ENCODE data around the gene SBF2.
"Not testable (repeated sequence)": the region's sequence is repeated elsewhere in the genome, so short reads cannot be mapped to it uniquely, and the experiment has no call there.

Gene SBF2

DNA sequence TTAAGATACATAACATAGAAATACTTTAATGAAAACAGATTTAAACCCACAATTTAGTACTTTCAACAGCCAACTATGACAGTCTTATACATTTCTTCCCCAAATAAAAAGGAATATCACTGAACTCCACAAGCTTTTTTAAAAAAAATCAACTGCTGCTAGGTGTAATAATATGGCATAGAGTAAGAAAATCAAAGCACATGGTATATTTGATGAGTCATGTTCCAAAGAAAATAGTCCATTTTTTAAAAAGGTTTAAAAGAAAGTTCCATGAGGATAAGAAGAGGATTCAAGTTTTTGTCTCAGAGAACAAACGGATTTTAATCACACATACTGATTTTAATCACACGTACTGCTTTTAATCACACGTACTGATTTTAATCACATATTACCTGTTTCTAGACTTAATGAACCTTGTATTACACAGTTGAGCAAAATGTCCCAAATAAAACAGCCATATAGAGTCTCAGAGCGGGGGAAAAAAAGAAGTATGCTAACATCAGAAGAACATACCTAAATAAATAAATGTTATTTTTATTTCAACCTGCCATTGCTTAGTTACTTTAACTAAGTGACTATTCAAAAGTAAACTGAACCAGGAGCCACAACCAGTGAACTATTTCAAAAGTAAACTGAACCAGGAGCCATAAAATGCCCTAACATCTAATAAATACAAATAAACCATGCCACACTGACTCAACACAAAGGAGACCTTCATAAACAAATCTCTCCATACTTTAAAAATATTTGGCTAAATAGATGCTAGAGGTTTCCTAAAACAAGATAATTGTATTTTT, 198.4 kb downstream of the SBF2 start:
- H3K9ac ChIP-seq (ENCODE audit: low read depth, low read length): no peak overlapping the region
- H3K9me3 ChIP-seq (ENCODE audit: control insufficient read depth, insufficient read depth, low read length): peaks cover 10% of the 10 kb centered on the region
- no peaks in the 10 kb centered on the region; the same call in 1 of the 2 replicates for H3K36me3 ChIP-seq (ENCODE audit: insufficient read depth, low read length)
- peaks cover 4% of the 10 kb centered on the region; the same call in 1 of the 2 replicates for H3K4me1 ChIP-seq (ENCODE audit: insufficient read depth, low read length)

DNA sequence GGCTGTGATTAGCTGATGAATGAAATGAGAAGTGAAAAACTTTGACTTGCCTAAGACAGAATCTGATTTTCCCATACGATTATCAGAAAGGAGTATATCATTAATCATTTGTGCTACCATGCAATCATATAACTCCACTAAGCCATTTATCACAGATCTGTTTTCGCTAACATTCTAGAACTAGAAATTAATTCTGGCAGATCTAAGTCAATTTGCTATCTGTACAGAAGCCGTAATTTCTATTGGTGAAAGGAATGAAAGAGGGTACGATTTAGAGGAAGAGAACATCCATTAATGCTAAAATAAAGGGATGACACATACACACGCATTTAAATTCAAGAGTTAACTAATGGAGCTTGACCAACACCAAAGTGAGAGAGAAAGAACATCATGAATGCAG, 201.6 kb downstream of the SBF2 start:
- Histone ChIP-seq H3K4me1 (ENCODE audit: insufficient read depth, low read length) (peaks cover 4% of the 10 kb centered on the region; the same call in 1 of the 2 replicates), H3K9me3 (ENCODE audit: control insufficient read depth, insufficient read depth, low read length) (no peaks in the 10 kb centered on the region), H3K36me3 (ENCODE audit: insufficient read depth, low read length) (no peaks in the 10 kb centered on the region), H3K9ac (ENCODE audit: low read depth, low read length) (no peak overlapping the region)

DNA sequence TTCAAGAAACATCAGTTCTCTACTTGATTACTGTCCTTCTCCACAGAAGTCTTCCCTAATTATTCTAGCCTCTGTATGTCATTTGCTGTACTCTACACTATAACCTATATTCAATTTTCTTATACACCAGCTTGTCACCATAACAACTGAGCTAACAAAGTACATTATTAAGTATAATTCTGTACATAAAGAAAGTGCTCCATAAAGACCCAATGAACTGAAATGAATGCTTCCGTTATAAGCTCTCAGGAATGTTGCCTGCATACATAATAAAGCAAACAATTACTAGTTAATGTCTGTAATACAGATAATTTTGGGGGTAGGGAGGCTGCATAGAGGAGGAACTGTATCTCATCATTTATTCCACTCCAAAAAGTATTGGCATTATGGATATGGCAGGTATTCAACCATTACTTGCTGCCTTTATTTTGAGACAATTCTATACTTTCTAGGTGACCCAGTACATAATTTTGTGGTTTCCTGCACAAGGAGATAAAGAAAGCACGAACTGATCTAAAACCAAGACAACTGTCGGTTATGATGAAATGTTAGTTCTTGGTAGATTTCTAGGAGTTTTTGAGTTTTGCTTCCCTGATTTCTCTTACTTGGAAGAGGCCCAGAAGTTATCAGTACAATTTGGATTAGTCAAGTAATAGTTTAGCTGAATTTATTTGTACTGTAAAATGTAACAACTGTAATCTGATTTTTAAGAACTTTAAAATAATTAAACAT, 202.5 kb downstream of the SBF2 start:
- peaks cover 4% of the 10 kb centered on the region; the same call in 1 of the 2 replicates for H3K4me1 ChIP-seq (ENCODE audit: insufficient read depth, low read length)
- H3K36me3 ChIP-seq (ENCODE audit: insufficient read depth, low read length): no peaks in the 10 kb centered on the region
- no peaks in the 10 kb centered on the region for H3K9me3 ChIP-seq (ENCODE audit: control insufficient read depth, insufficient read depth, low read length)
- no peak overlapping the region for H3K9ac ChIP-seq (ENCODE audit: low read depth, low read length)

DNA sequence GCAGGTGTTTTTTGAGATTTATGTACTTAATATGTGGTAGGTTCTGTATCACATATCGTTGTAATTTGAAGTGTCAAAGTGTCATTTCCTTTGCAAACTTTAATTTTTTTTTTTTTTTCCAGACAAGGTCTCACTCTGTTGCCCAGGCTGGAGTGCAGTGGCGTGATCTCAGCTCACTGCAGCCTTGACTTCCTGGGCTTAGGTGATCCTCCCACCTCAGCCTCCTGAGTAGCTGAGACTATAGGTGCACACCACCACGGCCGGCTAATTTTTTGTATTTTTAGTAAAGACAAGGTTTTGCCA, 206.1 kb downstream of the SBF2 start:
- H3K9me3 ChIP-seq (ENCODE audit: control insufficient read depth, insufficient read depth, low read length); H3K9ac ChIP-seq (ENCODE audit: low read depth, low read length); H3K36me3 ChIP-seq (ENCODE audit: insufficient read depth, low read length); H3K4me1 ChIP-seq (ENCODE audit: insufficient read depth, low read length): not testable (repeated sequence)

DNA sequence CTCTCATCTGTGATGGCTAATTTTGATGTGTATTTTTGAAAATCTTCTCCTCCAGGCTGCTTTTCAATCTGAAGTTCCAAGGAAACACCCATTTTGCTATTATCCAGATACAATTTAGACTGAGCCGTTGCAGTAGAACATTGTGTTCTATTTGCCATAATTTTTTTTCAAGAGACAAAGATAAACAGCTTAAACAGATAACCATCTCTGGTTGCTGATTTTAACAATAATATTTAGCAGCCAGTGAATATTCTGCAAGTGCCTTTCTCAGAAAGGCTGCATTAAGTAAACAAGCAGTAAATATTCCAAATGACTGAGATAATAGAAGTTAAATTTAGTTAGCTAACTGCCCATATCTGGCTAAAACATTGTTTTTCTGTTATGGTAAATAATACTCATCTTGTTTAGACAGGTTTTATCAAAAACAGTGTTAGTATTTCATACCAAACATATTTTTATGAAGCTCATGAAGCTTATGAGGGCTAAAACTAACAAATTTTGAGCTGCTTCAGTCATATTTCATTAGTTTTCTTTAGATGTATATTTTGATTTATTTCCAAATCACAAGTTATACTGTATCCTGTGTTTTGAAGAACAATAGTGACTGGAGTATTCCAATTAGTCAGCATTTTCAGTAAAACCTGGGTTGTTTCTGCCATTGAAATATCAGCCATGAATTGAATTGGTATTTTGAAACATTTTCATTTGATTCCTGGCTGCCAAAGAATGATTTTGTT, 206.7 kb downstream of the SBF2 start:
- H3K36me3 ChIP-seq (ENCODE audit: insufficient read depth, low read length): no peaks in the 10 kb centered on the region
- H3K4me1 ChIP-seq (ENCODE audit: insufficient read depth, low read length): peaks cover 4% of the 10 kb centered on the region; the same call in 1 of the 2 replicates
- H3K9ac ChIP-seq (ENCODE audit: low read depth, low read length): no peak overlapping the region
- peaks cover 2% of the 10 kb centered on the region; the same call in 1 of the 2 replicates for H3K9me3 ChIP-seq (ENCODE audit: control insufficient read depth, insufficient read depth, low read length)

DNA sequence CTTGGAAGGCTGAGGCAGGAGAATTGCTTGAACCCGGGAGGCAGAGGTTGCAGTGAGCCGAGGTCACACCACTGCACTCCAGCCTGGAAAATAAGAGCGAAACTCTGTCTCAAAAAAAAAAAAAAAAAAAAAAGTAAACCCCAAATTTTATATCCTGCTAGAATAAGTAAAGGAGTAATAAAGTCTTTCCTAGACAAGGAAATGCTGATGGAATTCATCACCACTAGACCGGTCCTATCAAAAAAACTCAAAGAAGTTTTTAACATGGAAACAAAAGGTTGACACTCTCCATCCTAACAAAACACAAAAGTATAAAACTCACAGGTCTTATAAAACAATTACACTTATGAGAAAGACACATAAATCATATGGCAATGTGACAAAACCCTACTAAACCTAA, 213.9 kb downstream of the SBF2 start:
- no peak overlapping the region for H3K9ac ChIP-seq (ENCODE audit: low read depth, low read length)
- H3K4me1 ChIP-seq (ENCODE audit: insufficient read depth, low read length): peaks cover 4% of the 10 kb centered on the region; the same call in 1 of the 2 replicates
- H3K36me3 ChIP-seq (ENCODE audit: insufficient read depth, low read length): no peaks in the 10 kb centered on the region
- peaks cover 9% of the 10 kb centered on the region; the same call in 1 of the 2 replicates for H3K9me3 ChIP-seq (ENCODE audit: control insufficient read depth, insufficient read depth, low read length)

DNA sequence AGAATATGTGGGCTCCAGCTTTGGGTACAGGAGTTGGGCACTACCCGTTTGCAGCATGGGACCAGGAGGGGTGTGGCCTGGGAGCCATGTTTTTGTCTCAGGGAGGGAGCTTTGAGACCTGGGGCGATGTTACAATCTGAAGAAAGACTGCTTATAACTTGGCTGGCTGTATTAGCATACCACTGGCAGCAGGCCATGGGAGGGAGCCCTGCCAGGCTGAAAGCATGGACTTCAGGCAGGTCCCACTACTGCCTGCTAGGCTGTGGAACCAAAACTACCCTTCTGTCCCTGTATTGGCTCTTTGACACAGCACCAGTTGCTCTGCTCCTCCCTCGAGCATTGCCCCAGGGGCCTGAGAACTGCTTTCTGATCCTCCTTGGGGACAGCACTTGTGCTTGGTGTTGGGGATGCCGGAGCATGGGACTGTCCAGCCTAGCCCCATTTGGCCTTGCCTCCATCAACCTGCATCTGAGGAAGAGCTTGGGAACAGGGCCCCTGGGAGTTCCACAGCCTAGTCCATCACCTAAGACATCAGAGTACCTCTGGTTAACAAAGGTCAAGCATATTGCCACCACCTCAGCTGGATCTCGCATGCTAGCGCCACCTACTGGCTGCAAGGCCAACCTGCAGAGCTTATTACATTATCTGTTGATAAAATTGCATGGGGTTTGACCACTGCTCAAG, 217.4 kb downstream of the SBF2 start:
- no peaks in the 10 kb centered on the region for H3K36me3 ChIP-seq (ENCODE audit: insufficient read depth, low read length)
- H3K9ac ChIP-seq (ENCODE audit: low read depth, low read length): no peak overlapping the region
- H3K9me3 ChIP-seq (ENCODE audit: control insufficient read depth, insufficient read depth, low read length): peaks cover 8% of the 10 kb centered on the region; the same call in 1 of the 2 replicates
- H3K4me1 ChIP-seq (ENCODE audit: insufficient read depth, low read length): peaks cover 4% of the 10 kb centered on the region; the same call in 1 of the 2 replicates

DNA sequence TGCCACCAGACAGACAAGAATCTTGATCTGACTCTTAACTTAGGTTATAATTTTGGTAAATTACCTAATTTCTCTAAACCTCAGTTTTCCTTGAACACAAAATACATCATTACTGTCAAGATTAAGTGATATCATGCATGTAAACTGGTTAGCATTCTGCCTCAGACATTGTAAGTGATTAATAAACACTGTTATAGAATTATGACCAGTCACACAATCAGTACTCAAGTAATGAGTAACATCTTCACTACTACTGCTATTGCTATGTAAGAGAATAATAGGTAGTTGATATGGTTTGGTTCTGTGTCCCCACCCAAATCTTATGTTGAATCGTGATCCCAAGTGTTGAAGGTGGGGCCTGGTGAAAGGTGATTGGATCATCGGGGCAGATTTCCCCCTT, 218.9 kb downstream of the SBF2 start:
- Histone ChIP-seq H3K36me3 (ENCODE audit: insufficient read depth, low read length) (no peaks in the 10 kb centered on the region), H3K9ac (ENCODE audit: low read depth, low read length) (no peak overlapping the region), H3K9me3 (ENCODE audit: control insufficient read depth, insufficient read depth, low read length) (peaks cover 7% of the 10 kb centered on the region; the same call in 1 of the 2 replicates), H3K4me1 (ENCODE audit: insufficient read depth, low read length) (peaks cover 4% of the 10 kb centered on the region; the same call in 1 of the 2 replicates)

DNA sequence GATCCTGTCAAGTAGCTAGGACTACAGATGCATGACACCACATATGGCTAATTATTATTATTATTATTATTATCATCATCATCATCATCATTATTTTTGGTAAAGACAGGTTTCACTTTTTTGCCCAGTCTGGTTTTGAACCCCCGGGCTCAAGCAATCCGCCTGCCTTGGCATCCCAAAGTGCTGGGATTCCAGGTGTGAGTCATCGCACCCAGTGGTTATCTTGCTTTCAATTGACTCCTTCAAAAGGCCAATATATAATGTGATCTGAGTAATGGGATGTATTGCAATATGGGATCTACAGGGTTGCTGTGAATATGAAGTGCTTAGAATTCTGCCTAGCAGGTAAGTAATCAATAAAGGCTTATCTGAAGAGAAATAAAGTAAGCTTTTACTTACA, 221.2 kb downstream of the SBF2 start:
- H3K9ac ChIP-seq (ENCODE audit: low read depth, low read length): no peak overlapping the region
- H3K36me3 ChIP-seq (ENCODE audit: insufficient read depth, low read length): no peaks in the 10 kb centered on the region
- H3K4me1 ChIP-seq (ENCODE audit: insufficient read depth, low read length): peaks cover 10% of the 10 kb centered on the region; the same call in 1 of the 2 replicates
- no peaks in the 10 kb centered on the region for H3K9me3 ChIP-seq (ENCODE audit: control insufficient read depth, insufficient read depth, low read length)

DNA sequence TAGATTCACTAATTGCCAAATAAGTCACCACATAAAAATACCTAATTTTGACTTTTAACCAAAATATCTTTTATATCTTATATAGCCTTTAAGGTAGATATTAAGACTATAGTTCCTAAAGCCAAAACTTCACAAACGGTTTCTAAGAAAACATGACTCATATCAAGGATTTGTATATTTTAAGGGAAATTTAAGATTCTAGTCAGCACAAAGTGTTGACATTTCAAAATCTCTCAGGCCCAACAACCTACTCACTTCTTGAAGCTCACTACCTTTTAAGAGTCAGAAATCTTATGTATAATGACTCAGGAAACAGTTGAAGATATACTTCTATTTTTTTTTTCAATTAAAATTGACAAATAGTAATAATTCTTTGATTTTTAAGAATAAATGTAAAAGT, 221.9 kb downstream of the SBF2 start:
- peaks cover 17% of the 10 kb centered on the region for H3K4me1 ChIP-seq (ENCODE audit: insufficient read depth, low read length)

DNA sequence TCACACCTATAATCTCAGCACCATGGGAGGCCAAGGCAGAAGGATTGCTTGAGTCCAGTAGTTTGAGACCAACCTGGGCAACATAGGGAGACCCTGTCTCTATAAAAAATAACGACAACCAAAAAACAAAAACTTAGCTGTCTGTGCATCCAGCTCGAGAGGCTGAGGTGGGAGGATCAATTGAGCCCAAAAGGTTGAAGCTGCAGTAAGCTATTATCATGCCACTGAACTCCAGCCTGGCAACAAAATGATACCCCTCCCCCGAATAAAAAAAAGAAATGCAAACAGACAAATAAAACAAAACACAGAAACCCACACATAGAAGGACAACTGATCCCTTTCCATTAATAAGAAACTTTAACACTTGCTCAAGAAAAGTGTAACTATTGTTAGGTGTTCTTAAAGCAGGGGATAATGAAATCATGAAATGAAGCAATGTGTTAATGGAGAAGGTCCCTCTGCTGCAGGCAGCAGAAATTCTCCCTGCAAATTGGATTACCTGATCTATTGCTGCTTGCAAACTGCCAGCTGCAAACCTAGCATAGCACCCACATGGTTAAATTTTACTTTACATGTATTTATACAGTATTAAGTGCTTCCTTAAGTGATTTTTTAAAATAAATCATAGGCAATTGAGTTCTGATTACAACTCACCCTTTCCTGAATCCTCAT, 226.3 kb downstream of the SBF2 start:
- H3K9me3 ChIP-seq (ENCODE audit: control insufficient read depth, insufficient read depth, low read length): no peaks in the 10 kb centered on the region; the same call in 1 of the 2 replicates
- no peaks in the 10 kb centered on the region; the same call in 1 of the 2 replicates for H3K36me3 ChIP-seq (ENCODE audit: insufficient read depth, low read length)
- peaks cover 21% of the 10 kb centered on the region for H3K4me1 ChIP-seq (ENCODE audit: insufficient read depth, low read length)
- no peak overlapping the region; the same call in 1 of the 2 replicates for H3K9ac ChIP-seq (ENCODE audit: low read depth, low read length)

More for the DNA sequence above, 221.9 kb downstream of the SBF2 start:
- H3K36me3 ChIP-seq (ENCODE audit: insufficient read depth, low read length): no peaks in the 10 kb centered on the region
- H3K9me3 ChIP-seq (ENCODE audit: control insufficient read depth, insufficient read depth, low read length): no peaks in the 10 kb centered on the region
- H3K9ac ChIP-seq (ENCODE audit: low read depth, low read length): no peak overlapping the region

DNA sequence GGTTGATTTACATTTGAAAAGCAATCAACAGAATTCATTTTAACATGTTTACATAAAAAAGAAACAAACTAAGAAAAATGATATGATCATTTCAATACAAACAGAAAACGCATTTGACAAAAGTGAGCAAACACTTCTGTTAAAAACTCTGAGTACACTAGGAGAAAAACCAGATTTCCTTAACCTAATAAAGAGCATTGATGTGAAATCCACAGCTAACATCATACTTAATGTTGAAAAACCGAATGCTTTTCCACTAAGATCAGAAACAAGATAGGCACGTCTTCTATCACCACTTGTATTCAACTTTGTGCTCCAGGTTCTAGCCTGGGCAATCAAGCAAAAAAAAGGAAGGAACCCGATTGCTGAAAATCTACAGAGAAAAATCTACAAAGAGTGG, 227.6 kb downstream of the SBF2 start:
- H3K4me1 ChIP-seq (ENCODE audit: insufficient read depth, low read length): peaks cover 21% of the 10 kb centered on the region
- no peak overlapping the region for H3K9ac ChIP-seq (ENCODE audit: low read depth, low read length)
- no peaks in the 10 kb centered on the region; the same call in 1 of the 2 replicates for H3K9me3 ChIP-seq (ENCODE audit: control insufficient read depth, insufficient read depth, low read length)
- no peaks in the 10 kb centered on the region; the same call in 1 of the 2 replicates for H3K36me3 ChIP-seq (ENCODE audit: insufficient read depth, low read length)

DNA sequence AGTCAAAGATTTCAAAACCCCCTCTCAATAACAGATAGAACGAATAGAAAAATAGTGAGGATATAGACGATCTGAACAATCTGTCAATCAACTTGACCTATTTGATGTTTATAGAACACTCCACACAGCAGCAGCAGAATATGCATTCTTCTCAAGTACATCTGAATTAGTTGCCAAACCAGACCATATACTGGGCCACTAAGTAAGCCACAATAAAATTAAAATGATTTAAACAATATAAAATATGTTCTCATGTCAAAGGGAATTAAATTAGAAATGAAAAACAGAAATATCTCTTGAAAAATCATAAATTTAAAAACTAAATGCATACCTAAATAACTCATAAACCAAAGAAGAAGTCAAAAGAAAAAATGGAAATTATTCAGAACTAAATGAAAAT, 229.2 kb downstream of the SBF2 start:
- Histone ChIP-seq H3K9ac (ENCODE audit: low read depth, low read length) (no peak overlapping the region), H3K9me3 (ENCODE audit: control insufficient read depth, insufficient read depth, low read length) (peaks cover 7% of the 10 kb centered on the region; the same call in 1 of the 2 replicates), H3K4me1 (ENCODE audit: insufficient read depth, low read length) (peaks cover 21% of the 10 kb centered on the region), H3K36me3 (ENCODE audit: insufficient read depth, low read length) (no peaks in the 10 kb centered on the region; the same call in 1 of the 2 replicates)

Measured in ES-I3 (cell line).